Measurements from ENCODE around the gene SPEM2. TPM values are rescaled to one million over a fixed set of nuclear protein-coding genes. Genes with fewer than 3 reads are reported as not detected.

The SPEM2 gene
- total RNA-seq, 1 donor from 2014 or later = not detected

DNA sequence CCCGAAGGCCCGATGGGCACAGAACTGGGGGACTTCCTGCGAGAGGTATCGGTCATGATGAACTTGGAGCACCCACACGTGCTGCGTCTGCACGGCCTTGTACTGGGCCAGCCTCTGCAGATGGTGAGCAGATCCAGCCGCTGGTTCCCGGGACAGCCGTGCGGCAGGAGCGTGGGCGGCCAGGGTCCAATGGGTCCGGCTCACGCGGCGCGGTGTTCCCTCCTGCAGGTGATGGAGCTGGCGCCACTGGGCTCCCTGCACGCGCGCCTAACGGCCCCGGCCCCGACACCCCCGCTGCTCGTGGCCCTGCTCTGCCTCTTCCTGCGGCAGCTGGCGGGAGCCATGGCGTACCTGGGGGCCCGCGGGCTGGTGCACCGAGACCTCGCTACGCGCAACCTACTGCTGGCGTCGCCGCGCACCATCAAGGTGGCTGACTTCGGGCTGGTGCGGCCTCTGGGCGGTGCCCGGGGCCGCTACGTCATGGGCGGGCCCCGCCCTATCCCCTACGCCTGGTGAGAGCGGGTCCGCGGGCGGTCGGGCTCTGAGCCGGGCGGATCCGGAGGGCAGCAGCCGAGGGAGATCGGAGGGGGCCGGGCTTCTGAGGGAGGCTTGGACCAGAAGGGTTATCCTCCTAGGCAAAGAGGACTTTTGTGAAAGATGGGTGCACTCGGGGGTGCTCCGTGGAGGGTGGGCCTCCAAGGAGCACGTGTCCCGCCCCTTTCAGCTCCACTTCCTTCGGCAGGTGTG is 41.5 kb upstream of the SPEM2 start:
- peaks cover 43% of the 10 kb centered on the region for H3K27me3 Mint-ChIP-seq (ENCODE audit: insufficient read depth, low read depth)

DNA sequence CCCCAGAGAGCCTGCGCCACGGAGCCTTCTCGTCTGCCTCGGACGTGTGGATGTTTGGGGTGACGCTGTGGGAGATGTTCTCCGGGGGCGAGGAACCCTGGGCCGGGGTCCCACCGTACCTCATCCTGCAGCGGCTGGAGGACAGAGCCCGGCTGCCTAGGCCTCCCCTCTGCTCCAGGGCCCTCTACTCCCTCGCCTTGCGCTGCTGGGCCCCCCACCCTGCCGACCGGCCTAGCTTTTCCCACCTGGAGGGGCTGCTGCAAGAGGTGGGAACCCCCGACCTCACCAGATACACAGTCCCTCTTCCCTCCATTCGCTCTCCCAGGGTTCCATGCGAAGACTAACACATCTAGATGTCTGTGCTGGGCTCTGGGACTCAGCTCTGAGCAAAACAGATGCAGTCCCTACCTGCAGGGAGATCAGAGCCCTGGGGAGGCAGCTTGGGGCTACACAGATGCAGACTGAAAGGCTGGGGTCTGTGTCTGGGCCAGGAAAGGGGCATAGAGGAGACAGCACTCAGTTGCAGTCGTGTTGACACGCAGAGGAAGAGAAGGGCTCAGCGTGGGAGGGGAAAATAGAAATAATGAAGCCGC is 40.8 kb upstream of the SPEM2 start:
- H3K4me3 ChIP-seq = peak overlapping the region; percentile 45
- peaks cover 39% of the 10 kb centered on the region for H3K27me3 Mint-ChIP-seq (ENCODE audit: insufficient read depth, low read depth)
- H3K9me3 Mint-ChIP-seq = peaks cover 6% of the 10 kb centered on the region
- peaks cover 50% of the 10 kb centered on the region for H3K27me3 ChIP-seq
- H3K4me2 ChIP-seq = peak overlapping the region; percentile 85
- H3K79me2 ChIP-seq (ENCODE audit: low read depth) = no peaks in the 10 kb centered on the region
- peak overlapping the region; percentile 60 for H2AFZ ChIP-seq (replicated peaks)
- H4K20me1 ChIP-seq (ENCODE audit: low read depth) = peaks cover 5% of the 10 kb centered on the region
- no peak overlapping the region for H3K9ac ChIP-seq
- peak overlapping the region; percentile 15 for H3K27ac Mint-ChIP-seq
- H3K36me3 Mint-ChIP-seq = peaks cover 5% of the 10 kb centered on the region
- peaks cover 18% of the 10 kb centered on the region for H3F3A ChIP-seq (ENCODE audit: low read depth)
- no peak for DNase-seq (ENCODE audit: low spot score)
- H3K36me3 ChIP-seq = no peaks in the 10 kb centered on the region
- no peak for TF ChIP-seq CTCF (IDR thresholded peaks at IDR 0.05)
- H3K9me3 ChIP-seq (ENCODE audit: low read depth) = no peaks in the 10 kb centered on the region
- H3K4me1 ChIP-seq = peaks cover 8% of the 10 kb centered on the region
- peaks cover 11% of the 10 kb centered on the region for H3K4me1 Mint-ChIP-seq
- H3K4me3 Mint-ChIP-seq = peak overlapping the region; percentile 36
- no peak overlapping the region for H3K27ac ChIP-seq

More for the DNA sequence above, 41.5 kb upstream of the SPEM2 start:
- peaks cover 5% of the 10 kb centered on the region for H4K20me1 ChIP-seq (ENCODE audit: low read depth)
- H3K27ac ChIP-seq = no peak overlapping the region
- H3K79me2 ChIP-seq (ENCODE audit: low read depth) = no peaks in the 10 kb centered on the region
- peak overlapping the region; percentile 45 for H3K4me3 ChIP-seq
- H3K36me3 ChIP-seq = no peaks in the 10 kb centered on the region
- H2AFZ ChIP-seq (replicated peaks) = peak overlapping the region; percentile 60
- peaks cover 8% of the 10 kb centered on the region for H3K4me1 ChIP-seq
- no peak overlapping the region for H3K9ac ChIP-seq
- Mint-ChIP-seq H3K9me3 (peaks cover 13% of the 10 kb centered on the region), H3K27ac (no peak overlapping the region), H3K4me1 (peaks cover 11% of the 10 kb centered on the region), H3K4me3 (peak overlapping the region; percentile 36), H3K36me3 (peaks cover 3% of the 10 kb centered on the region)
- TF ChIP-seq EZH2phosphoT487 (IDR thresholded peaks at IDR 0.05) (no peak), CTCF (IDR thresholded peaks at IDR 0.05) (no peak), EZH2 (IDR thresholded peaks at IDR 0.05) (no peak)
- H3K9me3 ChIP-seq (ENCODE audit: low read depth) = peaks cover 5% of the 10 kb centered on the region
- H3F3A ChIP-seq (ENCODE audit: low read depth) = peaks cover 18% of the 10 kb centered on the region
- H3K27me3 ChIP-seq = peaks cover 57% of the 10 kb centered on the region
- peak; percentile 91 for DNase-seq (ENCODE audit: low spot score)
- H3K4me2 ChIP-seq = peak overlapping the region; percentile 85

GRCh38 chr17:7388856-7389255 is 36.6 kb upstream of the SPEM2 start:
- Mint-ChIP-seq H3K27ac (no peak overlapping the region), H3K36me3 (peaks cover 7% of the 10 kb centered on the region), H3K4me3 (no peak overlapping the region), H3K4me1 (peaks cover 6% of the 10 kb centered on the region), H3K9me3 (no peaks in the 10 kb centered on the region), H3K27me3 (ENCODE audit: insufficient read depth, low read depth) (peaks cover 7% of the 10 kb centered on the region)
- H3K4me1 ChIP-seq = peaks cover 10% of the 10 kb centered on the region
- no peak overlapping the region for H2AFZ ChIP-seq (replicated peaks)
- no peak overlapping the region for H3K4me3 ChIP-seq
- TF ChIP-seq EZH2phosphoT487 (IDR thresholded peaks at IDR 0.05) (no peak), EZH2 (IDR thresholded peaks at IDR 0.05) (no peak), CTCF (IDR thresholded peaks at IDR 0.05) (no peak)
- H3F3A ChIP-seq (ENCODE audit: low read depth) = peaks cover 7% of the 10 kb centered on the region
- peaks cover 10% of the 10 kb centered on the region for H4K20me1 ChIP-seq (ENCODE audit: low read depth)
- DNase-seq (ENCODE audit: low spot score) = no peak
- H3K79me2 ChIP-seq (ENCODE audit: low read depth) = no peaks in the 10 kb centered on the region
- no peak overlapping the region for H3K27ac ChIP-seq
- peaks cover 12% of the 10 kb centered on the region for H3K27me3 ChIP-seq
- H3K9ac ChIP-seq = no peak overlapping the region
- no peaks in the 10 kb centered on the region for H3K9me3 ChIP-seq (ENCODE audit: low read depth)
- H3K36me3 ChIP-seq = no peaks in the 10 kb centered on the region
- no peak overlapping the region for H3K4me2 ChIP-seq

Measured in neural progenitor cell (in vitro differentiated cells).